NCI-H1694 treated with DMSO at 0.1 percent for 48 hours (cell line): ENCODE measurements around the gene KRIT1.
"Not testable (repeated sequence)": the region's sequence is repeated elsewhere in the genome, so short reads cannot be mapped to it uniquely, and the experiment has no call there.

Experiments
- DNase-seq: peaks from one replicate; lab custom pipeline; 2025; lab: John Stamatoyannopoulos, UW

Gene KRIT1

DNA sequence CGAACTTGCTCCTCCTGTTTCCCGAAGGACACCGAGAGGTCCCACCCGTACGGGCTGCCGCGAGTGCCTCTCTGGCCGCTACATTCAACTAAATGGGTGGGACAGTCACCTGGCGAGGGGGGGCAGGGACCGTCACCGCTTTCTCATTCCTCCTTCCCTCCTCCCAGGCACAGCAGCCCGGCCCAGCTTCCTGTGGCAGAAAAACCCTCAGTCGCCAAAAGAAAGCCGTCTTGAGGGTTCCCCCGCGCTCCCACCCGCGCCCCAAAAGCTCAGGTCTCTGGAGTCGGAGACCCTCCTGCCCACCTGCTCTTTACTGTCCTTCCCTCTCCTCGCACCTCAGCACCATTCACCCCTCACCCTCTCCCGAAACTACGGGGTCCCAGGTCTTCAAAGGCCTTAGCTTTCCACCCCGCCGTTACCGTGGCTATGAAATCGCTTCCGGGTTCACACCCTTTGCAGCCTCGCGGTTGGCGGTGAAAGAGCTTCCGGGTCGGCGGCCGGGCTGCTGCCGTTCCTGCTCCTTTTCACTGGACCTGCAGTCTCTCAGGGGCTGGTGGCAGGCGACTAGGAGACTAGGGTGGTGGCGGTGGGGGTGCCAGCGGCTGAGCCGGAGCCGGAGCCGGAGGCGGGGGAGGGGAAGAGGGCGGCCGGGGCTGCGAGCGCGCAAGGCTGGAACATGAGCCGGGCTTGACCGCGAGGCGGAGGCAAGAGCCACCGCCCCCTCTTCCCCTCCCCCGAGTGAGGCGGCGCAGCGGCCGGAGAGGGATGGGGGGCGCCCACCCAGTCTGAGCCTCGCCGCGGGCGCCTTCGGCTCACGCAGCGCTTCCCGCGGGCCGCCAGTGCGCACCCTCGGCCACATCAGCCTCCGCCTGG lies at the start of gene KRIT1, which contains the start of gene ANKIB1:
Gene KRIT1 (minus strand): TSS at position 428 of the 873 bp plus-strand sequence. CDS start 3,779 bp downstream, outside the sequence.
Gene ANKIB1 (plus strand): TSS at position 488 of the 873 bp plus-strand sequence. CDS start 49,005 bp downstream, outside the sequence.
- peak; percentile 82 for DNase-seq

DNA sequence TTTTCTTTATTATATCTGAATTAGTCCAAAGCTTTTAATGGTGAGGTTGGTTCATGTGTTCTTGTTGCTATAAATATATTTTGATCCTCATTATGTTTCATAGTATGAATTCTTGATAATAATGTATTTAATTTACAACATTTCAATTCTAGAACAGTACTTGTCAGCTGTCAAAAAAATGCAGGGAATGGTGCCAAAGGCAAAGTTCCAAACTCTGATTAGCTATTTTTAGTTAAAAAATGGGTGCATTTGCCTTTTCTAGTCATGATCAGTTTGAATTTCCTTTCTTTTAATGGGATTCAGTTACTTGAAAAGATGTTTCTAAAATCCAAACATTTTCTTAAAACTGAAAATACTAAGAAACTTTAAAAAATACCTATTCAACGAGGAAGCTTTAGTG lies 49.7 kb upstream of the KRIT1 start:
- no peak for DNase-seq

DNA sequence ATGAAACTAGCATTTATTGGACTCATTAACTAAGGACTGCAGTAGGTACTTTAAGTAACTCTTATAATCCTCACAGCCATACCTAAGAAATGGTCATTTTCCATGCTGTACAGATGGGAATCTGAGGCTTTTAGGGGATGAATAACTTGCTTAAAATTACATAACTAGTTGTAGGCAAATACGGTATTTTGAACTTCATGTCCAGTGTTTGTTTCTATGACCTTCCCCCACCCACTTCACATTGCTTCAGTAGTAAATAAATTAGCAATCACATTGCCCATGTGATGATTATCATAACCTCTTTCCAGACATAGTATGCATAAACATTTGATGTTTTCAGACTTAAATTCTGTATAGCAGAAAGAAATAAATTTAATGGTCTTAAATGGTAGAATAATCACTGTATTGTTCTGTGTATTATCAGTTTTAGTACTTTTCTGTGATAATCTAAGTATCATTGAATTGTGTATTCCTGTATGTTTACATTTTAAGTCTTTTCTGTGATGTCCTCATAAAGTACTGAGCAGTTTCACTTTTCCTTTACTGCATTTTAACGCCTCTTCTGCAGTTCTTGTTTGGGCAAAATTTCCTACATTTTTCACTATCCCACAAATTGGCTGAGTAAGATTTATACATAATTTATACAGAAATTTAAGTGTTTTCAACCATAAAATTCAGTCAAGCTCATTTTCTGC lies 48.3 kb upstream of the KRIT1 start:
- DNase-seq: no peak

DNA sequence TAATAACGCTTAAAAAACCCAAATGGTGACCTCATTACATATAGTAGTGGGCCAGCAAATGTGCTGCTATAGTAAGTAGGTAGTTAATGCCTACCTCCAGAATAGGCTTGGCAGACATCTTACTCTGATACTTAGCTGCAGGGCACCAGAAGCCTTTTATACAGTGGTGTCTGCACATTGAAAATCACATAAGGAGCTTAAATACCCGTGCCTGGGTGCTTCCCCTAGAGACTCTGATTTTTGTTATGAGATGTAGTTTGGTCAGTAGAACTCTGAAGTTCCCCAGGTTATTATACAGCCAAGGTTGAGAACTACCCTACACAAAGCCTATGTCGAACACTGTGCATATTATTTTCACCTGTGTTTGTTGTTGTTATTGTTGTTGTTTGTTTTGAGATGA lies 47.3 kb upstream of the KRIT1 start:
- DNase-seq: no peak

DNA sequence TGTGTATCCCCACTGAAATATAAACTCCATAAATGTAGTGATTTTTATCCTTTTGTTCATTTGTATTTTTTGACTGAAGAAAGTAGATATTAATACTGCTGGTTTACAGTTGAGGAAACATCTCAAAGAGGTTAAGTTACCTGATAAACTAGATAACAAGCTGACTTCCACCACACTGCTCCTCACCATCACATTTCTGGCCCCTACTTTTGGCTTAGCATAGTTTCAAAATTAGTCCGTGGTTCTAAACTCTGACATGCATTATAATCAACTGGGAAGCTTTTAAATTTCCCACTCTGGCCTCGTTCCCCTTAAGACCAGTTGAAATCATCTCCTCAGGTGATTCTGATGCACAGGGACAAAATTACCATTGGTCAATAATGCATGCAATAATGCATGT lies 43.6 kb upstream of the KRIT1 start:
- no peak for DNase-seq

DNA sequence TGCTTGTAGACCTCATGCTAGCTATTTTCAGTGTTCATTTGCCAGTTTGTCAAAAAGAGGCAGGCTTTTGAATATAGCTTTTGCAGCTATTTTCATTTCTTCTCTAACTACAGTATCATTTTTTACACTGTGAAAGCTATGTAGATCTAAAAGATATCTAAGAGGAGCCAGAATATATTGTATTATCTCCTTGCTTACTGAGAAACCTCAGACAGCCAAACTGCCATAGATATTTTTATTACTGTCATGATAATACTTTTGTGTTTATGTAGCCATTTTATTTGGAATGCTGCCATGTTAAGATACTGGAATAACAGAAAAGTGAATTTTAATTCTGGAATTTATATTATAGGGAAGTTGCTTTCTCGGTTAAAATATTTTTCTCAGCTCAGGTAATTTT lies 37.2 kb upstream of the KRIT1 start:
- no peak for DNase-seq

DNA sequence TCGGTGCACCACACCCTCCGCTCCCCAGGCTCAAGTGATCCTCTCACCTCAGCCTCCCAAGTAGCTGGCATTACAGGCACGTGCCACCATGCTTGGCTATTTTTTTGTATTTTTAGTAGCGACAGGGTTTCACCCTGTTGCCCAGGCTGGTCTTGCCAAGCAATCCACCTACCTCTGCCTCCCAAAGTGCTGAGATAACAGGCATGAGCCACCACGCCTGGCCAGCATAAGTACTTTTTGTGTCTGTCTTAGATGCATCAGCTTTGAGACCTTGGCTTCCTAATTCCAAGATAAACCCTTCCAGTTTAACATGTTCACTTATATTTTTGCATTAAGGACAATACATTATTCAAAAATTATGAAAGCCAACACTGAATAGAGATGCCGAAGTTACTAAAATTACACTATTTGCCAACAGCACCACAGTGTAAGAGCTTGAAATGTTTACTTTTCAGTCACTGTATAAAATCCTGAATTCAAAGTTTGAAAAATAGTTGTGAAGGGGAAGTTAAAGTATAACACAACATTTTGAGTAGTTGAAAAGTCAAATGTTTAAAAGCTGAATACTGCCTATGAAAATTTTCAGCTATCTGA lies 36.6 kb upstream of the KRIT1 start:
- DNase-seq: no peak

DNA sequence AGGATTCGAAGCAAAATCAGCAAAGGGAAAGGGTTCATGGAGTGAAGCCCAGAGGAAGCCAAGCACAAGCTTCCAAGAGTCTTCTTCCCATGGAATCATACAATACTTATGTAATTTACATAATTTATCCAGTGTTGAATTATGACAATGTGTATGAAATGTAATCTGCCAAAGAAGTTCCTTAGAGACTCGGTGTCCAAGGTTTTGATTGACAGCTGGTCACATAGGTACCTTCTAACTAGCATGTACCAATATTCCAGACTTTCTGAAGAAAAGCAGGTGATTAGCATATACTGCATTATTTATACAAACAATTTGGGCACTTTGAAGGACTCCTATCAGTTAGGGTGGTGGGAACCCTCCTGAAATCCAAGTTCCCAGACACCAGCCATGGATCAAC lies 35.3 kb upstream of the KRIT1 start:
- no peak for DNase-seq

DNA sequence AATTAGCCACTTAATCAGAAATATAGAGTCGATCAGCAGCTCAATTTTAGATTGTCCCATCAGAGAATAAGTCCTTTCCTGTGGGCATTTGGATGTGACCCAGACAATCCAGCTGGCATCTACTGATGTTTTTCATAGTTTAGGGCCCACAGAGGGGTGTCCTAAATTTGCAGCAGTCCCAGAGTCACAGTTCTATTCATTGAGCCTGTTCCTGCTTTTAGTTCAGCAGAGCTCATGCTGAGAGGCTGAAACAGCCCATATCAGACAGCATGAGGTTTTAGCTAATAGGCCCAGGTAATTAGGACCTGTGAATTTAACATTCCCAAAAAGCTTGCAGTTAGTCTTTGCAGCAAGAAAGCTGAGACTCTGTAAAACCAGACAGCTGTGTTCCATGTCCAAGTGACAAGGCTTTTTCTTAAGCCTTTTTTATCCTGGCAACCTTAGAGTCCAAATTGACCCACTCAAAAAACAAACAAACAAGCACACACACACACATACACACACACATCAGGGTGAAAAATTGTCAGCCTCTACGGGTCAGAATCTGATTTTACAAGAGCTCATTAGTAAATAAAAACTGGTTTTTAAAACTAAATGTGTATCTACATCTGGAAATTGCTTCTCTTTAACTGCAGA lies 33.8 kb upstream of the KRIT1 start:
- DNase-seq: no peak

DNA sequence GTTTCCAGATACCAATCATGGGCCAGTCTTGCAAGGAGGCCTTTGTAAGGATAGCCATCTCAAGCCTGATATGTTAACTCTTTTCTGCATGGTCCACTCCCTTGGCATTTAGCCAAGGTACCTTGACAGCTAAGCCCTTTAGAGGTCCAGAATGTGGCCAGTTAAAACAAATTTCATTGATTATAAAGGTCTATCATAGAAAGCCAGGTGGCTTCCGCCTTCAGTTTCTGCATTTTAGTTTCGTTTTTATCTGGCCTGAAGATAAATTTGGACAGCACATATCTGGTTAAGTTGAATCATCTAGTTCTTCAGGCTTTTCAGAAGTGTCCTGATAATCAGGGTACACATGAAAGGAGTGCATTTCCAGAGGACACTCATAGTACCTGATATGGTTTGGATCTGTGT lies 30.7 kb upstream of the KRIT1 start:
- DNase-seq: no peak

DNA sequence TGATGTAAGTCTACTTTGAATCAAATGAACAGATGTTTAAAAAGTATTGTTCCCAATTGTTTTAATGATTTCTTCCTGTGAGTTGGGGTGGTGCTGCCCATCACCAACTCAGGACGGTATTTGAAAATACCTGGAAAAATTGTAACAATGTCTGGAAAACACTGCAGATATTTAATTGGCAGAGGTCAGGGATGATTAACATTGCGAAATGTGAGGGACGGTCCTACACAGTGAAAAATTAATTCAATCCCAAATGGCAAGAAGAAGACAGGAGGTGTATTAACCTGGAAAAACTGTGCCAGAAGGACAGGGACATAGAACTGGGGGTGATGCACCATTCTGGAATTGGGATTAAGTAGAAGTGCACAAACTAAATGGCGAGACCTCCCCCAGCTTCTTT lies 29.6 kb upstream of the KRIT1 start:
- no peak for DNase-seq

DNA sequence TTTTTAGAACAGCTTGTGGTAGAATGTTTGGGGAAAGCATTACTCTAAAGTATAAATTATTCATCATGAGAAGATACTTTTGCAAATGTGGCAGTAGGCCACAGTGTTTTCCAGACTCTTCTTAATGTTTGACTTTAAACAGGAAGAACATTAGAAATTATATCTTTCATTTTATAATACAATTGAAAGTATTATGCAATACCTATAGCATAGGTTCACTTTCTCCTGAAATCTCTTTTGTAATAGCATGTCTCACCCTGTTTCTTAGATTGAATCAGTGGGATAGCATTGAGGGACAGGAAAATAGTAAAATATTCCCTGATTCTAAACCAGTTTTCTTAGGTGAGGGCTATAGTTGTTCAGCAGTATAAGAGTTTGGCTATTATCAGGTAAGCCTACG lies 23.2 kb upstream of the KRIT1 start:
- DNase-seq: no peak

DNA sequence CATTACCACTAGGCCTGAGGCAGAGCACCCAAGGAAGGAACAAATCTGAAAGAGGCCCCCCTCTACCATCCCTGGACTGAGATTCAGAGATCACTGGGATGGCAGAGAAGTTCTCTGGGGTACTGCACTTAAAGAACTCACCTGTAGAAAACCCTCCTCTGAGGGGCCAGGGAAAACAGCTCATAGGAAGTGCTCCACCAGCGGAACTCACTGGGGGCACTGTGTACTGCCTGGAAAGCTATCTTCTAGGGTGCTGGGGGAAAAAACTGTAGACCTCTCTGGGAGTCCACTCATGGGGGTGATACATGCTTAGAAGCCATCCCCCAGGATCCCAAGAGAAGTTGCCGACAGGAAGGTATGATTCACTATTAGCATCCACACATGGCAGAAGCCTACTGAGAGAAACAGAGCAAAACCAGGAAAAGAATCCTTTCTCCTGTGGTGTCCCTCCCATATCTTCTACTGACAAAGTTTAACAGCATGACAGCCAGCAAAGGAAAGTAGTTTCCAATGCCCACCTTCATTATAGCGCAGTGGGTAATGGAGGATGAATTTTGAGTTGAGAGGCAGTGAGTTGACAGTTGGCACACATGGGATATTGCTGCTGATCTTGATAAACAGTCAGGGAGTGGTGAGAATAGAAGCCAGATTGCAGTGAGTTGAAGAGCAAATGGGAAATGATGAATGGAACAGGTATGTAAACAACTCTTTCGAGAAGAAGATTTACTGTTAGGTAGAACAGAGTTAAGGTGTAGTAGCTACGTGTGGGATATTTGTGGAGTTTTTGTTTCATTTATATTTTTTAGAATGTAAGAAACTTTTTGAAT lies 20.9 kb upstream of the KRIT1 start:
- DNase-seq: no peak

DNA sequence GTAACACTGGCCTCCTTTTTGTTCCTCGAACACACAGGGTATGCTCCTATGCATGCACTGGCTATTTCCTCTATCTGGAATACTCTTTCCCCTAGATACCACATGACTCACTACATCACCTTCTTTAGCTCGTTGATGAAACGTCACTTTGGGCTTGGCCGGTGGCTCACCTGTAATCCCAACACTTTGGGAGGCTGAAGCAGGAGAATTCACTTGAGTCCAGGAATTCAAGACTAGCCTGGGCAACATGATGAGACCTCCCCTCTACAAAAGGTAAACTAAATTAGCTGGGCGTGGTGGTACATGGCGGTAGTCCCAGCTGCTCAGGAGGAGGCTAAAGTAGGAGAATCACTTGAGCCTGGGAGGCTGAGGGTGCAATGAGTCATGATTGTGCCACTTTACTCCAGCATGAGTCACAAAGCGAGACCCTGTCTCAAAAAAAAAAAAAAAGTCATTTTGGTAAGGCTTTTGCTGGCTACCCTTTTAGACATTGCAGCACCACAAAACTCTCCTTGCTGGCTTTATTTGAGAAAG lies 14.6 kb upstream of the KRIT1 start:
- DNase-seq: no peak

DNA sequence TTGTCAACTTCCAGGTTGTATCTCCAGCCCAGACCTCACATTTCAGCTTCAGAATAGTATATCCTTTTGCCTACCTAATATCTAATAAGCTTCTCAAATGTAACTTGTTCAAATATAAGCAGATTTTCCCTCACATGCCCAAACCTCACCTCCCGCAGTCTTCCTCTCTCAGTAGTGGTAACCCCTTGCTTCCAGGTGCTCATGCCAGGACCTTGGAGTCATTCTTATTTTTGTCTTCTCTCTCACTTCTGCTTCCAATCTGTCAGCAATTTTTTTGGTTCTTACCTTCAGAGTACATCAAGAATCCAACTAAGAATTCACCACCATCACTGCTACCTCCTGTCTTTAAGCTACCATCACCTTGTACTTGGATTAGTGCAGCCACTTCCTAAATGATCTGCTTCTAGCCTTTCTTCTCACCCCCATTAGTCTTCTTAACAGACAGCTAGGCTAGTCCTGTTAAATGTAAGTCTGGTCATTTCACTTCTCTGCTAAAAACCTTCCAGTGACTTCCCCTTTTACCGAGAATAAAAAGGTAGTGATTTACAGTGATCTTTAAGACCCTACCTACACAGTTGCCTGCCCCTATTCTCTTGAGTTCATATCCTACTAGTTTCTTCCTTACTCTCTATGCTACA lies 14.0 kb upstream of the KRIT1 start:
- DNase-seq: no peak

DNA sequence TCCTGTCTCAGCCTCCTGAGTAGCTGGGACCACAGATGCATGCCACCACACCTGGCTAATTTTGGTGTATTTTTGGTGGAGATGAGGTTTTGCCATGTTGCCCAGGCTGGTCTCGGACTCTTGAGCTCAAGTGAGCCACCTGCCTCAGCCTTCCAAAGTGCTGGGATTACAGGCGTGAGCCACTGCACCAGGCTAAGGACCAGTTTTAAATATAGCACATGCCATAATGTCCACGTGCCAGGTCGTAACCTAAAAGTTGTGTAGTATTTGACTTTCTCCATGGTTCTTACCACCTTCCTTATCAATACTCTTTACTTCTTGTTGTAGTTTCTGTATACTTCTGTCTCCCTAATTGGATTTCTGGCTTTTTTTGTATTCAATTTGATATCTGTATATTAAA lies 13.3 kb upstream of the KRIT1 start:
- DNase-seq: no peak

DNA sequence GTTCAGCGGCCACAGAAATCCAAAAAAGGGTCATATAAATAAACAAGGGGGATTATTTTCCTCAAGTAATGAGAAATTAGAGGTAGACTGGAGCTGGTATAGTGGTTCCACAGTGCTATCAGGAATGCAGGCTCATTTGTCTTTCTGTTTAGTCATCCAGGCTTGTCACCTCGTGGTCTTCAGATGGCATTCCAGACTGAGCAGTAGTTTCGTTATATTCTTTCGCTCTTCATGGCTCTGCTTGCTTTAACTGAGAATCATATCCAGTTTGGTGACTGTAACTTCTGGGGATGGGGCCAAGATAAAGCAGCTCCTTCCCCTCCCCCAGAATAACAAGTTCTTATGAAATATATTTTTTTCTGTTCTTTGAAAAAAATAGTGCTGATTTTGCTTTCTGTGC lies 9.6 kb upstream of the KRIT1 start:
- DNase-seq: no peak

DNA sequence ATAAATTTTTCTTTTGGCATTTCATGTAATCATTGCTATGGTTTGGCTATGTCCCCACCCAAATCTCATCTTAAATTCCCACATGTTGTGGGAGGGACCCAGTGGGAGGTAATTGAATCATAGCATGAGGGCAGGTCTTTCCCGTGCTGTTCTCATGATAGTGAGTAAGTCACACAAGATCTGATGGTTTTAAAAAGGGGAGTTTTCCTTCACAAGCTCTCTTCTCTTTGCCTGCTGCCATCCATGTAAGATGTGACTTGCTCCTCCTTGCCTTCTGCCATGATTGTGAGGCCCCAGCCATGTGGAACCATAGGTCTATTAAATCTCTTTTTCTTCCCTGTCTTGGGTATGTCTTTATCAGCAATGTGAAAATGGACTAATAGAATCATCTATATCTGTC lies 9.1 kb upstream of the KRIT1 start:
- not testable (repeated sequence) for DNase-seq

DNA sequence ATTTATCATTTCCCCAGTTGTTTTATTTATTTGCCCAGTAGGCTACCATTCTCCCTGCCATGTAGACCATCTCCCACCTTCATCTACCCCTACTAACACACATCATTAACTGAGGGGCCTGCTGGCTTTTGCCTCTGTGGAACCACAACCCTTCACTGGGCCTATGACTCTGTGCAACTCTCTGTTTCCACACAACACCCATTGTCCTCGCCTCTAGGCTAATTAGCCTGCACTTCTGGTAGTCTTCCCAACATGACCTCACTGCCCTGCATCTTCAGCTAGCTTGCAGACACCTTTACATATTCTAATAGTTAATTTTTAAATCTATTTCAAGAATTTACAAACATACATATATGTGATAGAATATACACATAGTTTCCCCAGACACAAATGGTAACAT lies 7.5 kb upstream of the KRIT1 start:
- no peak for DNase-seq

DNA sequence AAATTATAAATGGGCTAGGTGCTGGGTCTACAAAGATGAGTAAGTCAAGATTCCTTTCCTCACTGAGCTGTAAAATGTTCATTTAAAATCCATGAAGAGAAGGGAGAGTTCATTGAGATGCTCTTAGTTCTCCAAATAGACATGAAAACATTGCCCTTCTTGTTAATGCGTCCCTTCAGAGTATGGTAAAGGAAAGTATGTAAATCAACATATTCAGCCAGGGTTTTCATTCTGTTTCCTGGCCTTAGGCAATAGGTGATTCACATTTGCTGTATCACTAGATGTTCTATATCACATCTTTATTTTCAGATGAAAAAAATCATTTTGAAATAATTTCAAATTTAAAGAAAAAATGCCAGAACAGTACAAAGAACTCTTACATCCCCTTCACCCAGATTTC lies 5.5 kb upstream of the KRIT1 start:
- DNase-seq: no peak

DNA sequence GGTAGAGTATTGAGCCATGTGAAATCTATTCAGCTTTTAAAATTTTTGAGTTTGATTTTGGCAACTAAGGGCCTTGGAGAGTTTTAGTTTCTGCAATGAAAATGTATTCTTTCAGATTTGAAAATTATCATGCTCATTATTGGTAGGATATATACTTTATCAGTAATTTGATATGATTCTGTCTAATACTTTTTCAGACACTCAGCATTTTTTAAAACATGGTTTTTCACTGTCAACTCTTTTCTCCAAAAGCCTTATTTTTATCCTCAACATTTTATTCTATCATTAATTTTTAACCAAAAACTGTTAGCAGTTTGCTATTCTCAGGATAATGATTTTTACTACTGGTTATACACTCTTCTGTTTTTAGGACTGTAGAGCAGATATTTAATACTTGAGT lies 4.9 kb upstream of the KRIT1 start:
- no peak for DNase-seq
